Sciatic nerve (tissue), 2 donors: Measurements from ENCODE around the gene SMIM5. TPM values are rescaled to one million over a fixed set of nuclear protein-coding genes. Genes with fewer than 3 reads are reported as not detected.

Source experiments
- ATAC-seq: fragments of 200-7000 bp; cut with Tn5 transposase; one replicate; pipeline ENCODE4 v1.9.1; 2020; ENCODE audit warnings: mild to moderate bottlenecking, moderate library complexity
- DNase-seq: peaks from one replicate; pipeline ENCODE4 v3.0.0-alpha.2; 2020; ENCODE audit warnings: low spot score
- intact Hi-C: fragments of 100-400 bp; cut with DNase I; formaldehyde crosslinking; loops from one replicate; pipeline ENCODE4 v1.14.2; 2022
- total RNA-seq: library from RNA; stranded (reverse); fragmentation: NEBNext Ultra II Directional; extraction: Animal tissue kit (Norgen Biotek cat#: 25700); gene quantifications from one replicate; pipeline ENCODE4 v1.2.1, GENCODE V29; 2021
- donor health status: DM: no; HTN: no; CAD: no.
- donor health status: DM: no; HTN: no; CAD: no.

Gene SMIM5
- total RNA-seq, 1 donor from 2014 or later, result 12.5 TPM

DNA sequence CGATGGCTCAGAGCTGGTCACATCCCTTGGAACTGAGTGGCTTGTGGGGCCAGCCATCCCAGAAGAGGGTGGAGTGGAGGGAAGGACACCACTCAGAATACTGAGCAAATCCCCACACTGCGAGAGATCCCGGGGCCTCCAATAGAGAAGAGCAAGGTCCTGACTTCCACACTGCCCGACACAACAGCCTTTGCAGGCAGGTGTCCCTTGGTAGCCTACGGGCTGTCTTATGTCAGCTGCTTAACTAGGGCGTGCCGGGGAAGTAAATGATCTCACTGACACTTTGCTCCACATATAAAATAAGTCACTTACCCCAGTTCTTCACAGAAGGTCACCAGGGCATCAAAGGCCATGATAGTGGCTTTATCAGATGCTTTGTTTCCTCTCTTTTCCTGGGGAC is 17.6 kb downstream of the SMIM5 start:
- intact Hi-C loops, result no loop called here
- DNase-seq (peak; percentile 38), ATAC-seq (no peak)

DNA sequence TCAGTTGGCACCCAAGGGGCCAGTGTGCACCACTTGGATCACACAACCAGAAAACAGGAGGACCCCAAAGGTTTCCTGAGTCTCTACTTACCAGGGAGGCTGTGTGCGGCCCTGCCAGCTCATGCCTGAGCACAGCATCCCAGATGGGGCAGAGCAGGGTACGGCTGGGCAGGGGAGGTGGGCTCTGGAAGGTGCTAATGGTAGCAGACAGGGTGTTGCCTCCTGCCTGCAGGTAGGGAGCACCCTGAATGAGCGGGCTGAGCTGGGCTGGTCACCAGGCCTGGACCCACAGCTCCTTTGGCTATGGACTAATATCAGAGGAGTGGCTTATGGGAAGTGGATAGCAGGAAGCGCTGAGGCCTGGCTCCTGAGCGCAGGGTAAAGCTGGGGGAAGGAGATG is 19.1 kb downstream of the SMIM5 start:
- DNase-seq (peak; percentile 41), ATAC-seq (no peak)
- intact Hi-C loops, result no loop called here

DNA sequence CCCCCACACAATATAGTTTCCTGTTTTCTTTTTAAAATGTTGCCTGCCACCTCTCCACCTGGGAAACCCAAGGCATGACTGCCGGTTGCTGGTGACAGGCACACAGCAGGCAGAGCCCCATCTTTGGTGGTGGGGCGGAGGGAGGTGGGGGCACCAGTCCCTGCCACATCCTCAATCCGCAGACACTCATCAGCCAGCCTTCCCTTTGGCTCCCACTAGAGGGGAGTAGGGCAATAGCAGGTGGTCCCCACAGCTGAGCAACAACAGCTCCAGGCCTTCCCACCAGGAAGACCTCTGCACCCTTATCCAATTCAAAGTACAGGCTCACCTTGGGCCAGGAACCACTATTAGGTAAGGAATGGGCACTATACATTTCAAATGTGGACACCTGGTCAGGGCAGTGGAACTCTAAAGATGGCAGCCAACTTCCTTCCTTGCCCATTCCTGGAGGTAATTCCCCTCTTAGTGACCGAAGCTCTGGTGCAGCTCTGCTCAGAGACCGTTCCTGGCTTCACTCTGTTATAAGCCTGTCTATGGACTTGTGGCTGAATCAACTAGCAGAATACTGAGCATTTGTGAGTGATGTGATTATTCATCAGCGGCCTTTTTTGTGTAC is 19.8 kb downstream of the SMIM5 start:
- ATAC-seq (peak; percentile 71), DNase-seq (peak; percentile 58)
- intact Hi-C loops, result no loop called here

DNA sequence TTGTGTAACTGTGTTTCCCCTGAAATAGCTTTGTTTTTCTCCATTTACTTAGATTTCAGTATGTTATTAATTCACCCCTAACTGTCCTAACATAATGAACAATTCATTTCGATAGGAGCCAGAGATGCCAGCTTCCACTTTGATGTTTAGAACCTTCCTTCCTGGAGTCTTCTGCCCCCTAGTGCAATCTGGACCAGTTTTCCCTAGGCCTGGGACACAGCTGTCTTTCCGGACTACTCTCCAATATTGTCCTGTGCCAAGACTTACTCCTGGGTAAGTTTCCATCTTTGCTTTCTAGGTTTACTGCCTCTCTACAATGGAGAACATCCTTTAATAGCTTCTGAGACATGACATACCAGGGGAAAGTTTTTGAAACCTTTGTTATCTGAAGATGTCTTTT is 20.9 kb downstream of the SMIM5 start:
- intact Hi-C loops, result no loop called here
- no peak for ATAC-seq
- DNase-seq, result no peak

DNA sequence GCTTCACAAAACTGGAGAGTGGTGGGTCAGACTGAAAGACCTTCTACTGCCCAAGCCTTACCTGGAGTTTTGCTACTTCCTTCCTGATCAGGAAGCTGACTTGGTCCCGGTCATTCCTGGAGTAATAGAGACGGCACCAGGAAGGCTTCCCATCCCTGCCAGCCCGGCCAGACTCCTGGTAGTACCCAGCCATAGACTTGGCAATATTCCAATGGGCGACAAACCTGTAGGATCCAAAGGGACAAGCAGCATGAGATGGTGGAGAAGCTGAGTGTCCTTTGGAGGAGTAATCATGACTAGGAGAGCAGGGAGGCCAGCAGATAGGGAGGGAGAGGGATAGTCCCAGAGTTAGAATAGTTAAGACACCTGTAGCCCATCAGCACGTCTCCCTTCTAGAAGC is 25.0 kb downstream of the SMIM5 start:
- DNase-seq (peak; percentile 34), ATAC-seq (no peak)
- intact Hi-C loops, result no loop called here

DNA sequence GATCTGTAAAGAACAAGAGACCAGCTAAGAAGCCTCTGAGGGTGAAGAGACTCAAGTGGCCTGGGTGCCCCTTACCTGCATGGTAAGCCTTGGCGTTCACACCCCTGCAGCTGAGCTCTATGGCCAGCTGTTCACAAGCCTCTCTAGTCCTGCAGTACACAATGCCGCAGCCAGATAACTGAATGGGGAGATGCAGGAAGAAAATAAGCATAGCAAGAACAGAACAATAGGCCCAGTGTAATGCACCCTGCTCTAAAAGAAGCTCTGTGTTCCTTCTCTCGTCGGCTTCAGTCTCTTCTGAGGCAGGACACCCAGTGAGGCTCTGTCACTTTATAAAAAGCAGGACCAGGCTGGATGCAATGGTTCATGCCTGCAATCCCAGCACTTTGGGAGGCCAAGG is 28.3 kb downstream of the SMIM5 start:
- intact Hi-C loops, result no loop called here

DNA sequence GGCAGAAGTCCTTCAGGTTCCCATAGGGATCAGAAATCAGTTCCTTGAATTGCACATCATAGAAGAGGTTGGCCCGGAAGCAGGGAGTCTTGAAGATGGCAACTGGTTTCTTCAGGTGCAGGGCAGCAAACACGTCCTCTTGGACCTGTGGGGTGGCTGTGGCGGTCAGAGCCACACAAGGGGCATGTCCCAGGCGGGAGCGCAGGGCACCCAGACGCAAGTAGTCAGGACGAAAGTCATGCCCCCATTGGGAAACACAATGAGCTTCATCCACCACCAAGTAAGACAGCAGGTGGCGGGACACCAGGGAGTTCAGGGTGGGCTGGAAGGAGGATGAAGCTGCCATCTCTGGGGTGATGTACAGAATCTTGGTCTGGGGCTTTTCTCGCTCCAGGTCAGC is 29.3 kb downstream of the SMIM5 start:
- ATAC-seq (no peak), DNase-seq (peak; percentile 51)
- intact Hi-C loops, result no loop called here

More for the DNA sequence above, 28.3 kb downstream of the SMIM5 start:
- DNase-seq, result peak; percentile 19
- no peak for ATAC-seq

DNA sequence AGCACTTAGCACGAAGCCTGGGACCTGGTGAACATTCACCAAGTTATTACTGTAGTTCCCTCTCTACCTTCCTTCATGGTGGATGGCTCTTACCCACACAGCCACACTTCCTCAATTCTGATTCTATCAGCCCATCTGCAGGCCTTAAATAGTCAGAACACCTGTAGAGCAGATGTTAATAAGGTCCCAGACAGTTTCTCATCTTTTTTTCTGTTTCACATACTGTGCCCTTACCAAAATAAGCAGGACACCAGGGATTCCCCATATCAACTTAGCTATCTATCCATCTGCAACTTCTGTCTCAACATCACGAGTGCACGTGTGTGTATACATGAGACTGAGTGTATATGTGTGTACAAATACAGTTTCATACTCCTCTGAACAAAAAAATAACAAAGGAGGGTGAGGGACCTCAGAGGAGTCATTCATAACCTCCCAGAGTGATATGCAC is 30.9 kb downstream of the SMIM5 start:
- intact Hi-C loops, result no loop called here
- DNase-seq (peak; percentile 4), ATAC-seq (no peak)

DNA sequence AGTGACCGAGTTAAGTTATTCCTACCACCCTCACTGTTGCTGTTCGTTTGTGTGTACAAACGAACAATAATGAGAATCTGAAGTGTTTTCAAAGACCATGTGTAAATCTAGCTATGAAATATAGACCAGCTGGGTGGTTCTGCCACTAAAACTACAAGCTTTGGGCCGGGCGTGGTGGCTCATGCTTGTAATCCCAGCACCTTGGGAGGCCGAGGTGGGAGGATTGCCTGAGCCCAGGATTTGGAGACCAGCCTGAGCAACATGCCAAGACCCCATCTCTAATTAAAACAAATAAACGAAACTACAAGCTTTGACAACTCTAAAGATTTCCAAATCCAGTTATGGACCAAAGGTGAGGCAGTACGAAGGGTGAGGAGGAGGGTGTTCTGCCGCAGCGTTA is 32.7 kb downstream of the SMIM5 start:
- intact Hi-C loops, result no loop called here

DNA sequence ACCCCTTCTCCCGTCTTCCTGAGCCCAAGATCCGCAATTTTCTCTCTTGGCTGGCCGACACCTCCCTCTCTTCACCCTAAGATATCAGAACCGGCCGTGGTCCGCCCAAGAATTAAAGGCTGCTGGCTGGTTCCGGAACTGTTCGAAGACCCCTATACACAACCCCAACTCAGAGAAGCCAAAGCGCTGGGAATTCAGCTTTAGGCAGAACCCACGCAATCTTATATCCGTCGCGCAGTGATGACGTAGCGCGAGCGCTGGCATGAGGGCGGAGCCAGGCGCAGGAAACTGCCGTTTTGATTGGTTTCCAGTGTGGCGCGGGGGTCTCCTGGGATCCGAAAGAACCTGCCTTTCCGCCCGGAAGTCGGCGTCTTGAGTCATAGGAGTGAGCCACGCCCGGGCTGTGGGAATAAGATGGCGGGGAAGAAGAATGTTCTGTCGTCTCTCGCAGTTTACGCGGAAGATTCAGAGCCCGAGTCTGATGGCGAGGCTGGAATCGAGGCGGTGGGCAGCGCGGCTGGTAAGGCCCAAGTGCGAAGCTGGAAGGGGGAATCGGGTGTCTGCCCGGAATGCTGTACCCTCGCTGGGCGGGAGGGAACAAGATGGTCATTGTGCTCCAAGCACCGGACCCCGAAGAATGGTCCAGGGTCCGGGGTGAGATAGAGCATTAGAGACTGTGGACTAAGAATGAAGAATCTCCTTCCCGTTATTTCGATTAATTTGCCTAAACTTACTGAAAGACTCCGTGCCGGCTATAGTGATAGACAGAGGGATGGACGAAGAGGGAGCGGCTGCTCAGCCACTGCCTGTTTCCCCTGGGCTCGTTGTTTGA is 33.9 kb downstream of the SMIM5 start, which contains the start of the genes RECQL5 and SAP30BP:
Gene RECQL5 (minus strand): TSS at position 196 of the 832 bp plus-strand sequence. CDS start 597 bp downstream, outside the sequence.
Gene SAP30BP (plus strand): TSS at position 380 of the 832 bp plus-strand sequence. CDS start 35 bp downstream, at position 415.
- peak; percentile 100 for ATAC-seq
- peak; percentile 98 for DNase-seq
- intact Hi-C loops, result no loop called here

More for the DNA sequence above, 32.7 kb downstream of the SMIM5 start:
- DNase-seq, result peak; percentile 52
- no peak for ATAC-seq

DNA sequence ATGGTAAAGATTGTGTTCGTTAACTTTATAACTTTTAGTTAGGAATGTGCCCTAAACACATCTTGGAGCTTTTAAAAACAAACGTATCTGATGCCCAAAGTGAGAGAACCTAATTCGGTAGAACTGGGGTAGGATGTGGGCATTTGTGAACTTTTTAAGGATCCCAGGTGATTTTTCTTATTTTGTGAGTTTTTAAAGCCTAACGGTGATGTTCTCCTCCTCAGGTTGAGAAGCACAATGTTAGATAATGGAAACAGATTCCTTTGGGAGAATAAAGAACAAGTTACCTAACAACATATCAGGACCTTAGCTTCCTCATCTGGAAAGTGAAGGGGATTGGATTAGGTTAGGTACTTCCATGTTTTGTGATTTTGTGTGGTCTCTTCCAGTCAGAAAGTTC is 34.6 kb downstream of the SMIM5 start:
- ATAC-seq (no peak), DNase-seq (no peak)
- intact Hi-C loops, result no loop called here

DNA sequence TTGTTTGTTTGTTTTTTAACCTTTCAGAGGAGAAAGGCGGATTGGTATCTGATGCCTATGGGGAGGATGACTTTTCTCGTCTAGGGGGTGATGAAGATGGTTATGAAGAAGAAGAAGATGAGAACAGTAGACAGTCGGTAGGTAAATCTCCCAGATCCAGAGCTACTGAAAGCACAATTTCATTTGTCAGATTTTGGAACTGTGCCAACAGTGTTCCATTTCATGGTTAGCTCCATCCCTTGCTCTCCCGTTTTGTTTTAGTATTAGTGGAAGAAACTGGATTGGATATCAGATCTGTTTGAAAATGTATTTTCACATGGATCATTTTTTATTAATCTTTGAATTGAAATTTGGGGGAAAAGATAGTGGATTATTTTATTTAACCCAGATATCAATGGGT is 35.3 kb downstream of the SMIM5 start:
- intact Hi-C loops, result no loop called here
- no peak for ATAC-seq
- DNase-seq, result no peak

DNA sequence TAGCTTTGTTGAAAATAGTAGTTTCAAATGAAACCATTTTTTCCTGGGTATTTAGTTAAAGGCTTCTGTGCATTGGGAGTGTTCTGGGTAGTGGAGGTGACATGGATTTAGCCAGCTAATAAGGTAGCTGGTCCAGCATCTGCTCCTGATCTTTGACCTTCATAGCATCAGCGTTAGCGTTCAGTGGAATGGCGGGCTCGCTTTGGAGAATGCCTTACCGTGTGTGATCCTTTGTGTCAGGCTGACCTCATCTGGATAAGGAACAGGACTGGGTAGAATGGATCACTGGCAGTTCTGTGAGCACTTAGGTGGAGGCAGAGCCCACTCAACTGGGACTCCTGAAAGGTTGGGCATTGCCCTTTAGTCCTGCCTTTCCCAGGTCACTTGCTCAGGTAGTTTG is 37.6 kb downstream of the SMIM5 start:
- DNase-seq (peak; percentile 27), ATAC-seq (no peak)
- intact Hi-C loops, result no loop called here

DNA sequence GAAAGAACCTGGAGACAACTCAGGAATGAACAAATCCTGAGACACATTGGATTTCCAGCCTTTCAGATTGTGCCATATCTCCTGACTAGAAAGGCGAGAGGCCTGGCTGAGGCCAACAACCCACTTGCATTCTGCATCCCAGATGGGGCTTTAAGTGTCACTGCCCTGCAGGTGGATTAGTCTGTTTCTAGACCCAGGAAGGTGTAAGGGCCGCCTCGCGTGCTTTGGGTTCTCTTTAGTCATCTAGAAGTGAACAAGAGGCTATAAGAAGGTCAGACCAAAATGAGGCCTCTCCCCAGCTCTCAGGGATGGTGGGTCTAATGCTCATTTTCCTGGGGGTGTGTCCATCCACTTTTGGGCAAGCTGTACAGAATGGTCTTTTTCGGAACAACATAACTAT is 38.8 kb downstream of the SMIM5 start:
- intact Hi-C loops, result no loop called here
- peak; percentile 38 for DNase-seq
- ATAC-seq, result no peak

DNA sequence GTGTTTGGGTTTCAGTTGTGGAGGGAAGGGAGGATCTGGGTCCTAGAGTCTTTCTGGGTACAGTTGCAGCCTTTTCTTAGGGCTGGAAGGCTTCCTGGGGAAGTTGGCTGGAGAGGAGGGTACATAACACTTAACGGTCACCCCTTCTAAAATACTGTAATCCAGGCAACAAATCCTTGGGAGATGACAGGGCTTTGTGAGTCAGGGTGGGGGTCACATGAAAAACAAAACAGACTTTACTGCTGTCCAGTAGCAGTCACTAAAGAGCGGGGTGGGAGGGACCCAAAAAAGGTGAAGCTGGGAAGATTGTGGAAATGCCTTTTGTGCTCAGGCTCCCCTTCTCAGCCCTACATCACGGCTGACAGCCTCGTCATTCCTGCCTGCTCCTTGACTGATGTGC is 40.3 kb downstream of the SMIM5 start:
- ATAC-seq (no peak), DNase-seq (peak; percentile 18)
- intact Hi-C loops, result no loop called here

DNA sequence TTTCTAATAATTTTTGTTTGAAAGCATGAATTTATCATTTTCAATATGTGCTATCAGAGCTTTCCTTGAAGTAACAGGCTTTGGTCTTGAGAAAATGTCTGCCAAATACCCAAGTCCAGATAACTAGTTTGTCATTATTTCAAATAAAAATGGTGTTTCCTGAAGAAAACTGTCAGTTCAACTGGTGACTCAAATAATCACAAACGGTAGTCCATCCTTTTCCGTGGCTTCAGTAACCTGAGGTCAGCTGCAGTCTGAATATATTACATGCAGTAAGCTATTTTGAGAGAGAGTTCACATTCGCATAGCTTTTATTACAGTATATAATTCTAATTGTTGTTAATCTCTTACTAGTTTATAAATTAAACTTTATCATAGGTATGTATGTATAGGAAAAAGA is 43.2 kb downstream of the SMIM5 start:
- ATAC-seq, result no peak
- DNase-seq, result no peak
- intact Hi-C loops, result loop anchor here (2.0 kb wide), 1 partner anchor 72 kb away; no protein-coding TSS in a partner anchor

DNA sequence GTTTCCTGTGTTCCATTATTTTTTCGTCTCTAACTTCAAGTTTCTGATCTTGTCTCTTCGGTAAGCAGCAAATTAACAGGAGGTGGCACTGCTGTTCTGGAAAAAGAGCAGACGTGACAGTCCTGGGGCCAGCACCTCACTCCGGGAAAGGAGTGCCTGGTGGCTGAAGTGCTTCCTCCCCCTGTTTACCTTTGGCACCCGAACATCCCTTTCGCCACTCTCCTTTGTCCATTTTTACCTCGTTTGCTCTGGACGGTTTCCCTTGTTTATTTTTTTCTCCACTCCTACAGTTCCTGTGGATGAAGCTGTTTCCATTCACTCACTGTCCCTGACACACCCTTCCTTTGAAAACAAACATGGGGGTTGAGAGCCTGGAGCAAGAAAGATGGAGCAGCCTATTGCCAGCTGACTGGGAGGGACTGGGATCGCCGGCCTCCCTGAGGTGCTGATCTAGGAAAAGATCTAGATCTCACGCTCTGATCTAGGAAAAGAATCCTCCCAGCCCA is 46.5 kb downstream of the SMIM5 start:
- intact Hi-C loops, result no loop called here
- ATAC-seq, result peak; percentile 91
- DNase-seq, result peak; percentile 67

DNA sequence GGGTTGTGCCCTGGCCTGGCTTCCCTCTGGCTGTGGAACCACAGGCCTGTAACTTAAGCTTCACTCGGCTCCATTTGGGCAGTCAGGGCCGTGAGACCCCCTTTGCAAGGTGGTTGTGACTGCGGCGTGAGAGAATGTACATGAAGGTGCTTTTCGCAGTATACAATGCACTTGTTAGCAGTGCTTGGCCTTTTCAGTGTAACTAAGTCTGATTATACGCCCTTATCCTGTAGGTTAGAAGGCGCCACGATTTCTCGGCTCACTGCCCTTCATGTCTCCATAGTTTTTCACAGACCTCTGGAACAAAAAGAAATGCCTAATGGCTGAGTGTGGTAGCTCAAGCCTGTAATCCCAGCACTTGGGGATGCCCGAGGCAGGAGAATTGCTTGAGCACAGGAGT is 47.2 kb downstream of the SMIM5 start:
- DNase-seq (peak; percentile 48), ATAC-seq (peak; percentile 3)
- intact Hi-C loops, result no loop called here

DNA sequence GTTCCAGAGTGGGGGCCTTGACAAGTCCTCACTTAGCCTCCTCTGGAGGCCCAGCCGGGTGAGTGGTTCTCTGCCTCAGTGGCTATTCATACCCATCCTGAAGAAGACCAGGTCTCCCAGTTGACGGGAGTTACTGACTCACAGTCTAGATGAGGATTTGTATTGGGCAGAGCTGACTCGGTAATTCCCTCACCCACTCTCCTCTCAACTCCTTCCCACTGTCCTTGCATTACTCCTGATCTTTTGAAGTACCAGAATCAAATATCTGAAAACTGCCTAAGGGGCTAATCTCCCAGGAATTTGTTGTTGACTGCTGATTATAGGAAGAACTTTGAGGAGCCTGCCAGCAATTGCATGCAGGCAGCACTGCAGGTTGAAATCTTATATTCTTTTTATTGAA is 48.1 kb downstream of the SMIM5 start:
- intact Hi-C loops, result no loop called here

DNA sequence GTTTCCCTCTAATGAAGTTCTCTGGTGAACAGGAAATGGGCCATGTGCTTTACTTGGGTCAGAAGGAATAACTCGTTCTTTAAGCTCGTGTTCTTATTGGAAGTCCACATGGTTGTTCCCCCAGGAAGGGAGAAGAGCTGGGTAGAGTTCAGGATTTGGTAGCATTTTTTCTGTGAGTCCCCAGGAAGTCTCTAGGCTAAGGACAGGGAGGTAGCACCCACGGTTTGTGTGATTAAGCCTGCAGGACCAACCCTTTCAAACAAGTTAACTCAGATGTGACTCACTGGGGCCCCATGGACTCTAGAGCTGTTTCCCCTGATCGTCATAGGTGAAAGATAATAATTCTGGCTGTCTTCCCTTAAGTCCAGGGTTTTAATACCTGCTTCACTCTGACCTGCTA is 50.3 kb downstream of the SMIM5 start:
- DNase-seq, result peak; percentile 14
- intact Hi-C loops, result no loop called here
- ATAC-seq, result no peak

More for the DNA sequence above, 48.1 kb downstream of the SMIM5 start:
- DNase-seq, result peak; percentile 42
- ATAC-seq, result no peak
